Loucy (cell line): ENCODE results near the gene PDXP.

ENCODE experiments used
- H2AFZ ChIP-seq: fragments of 200-600 bp; sonication (generic); 2 replicates; pipeline ENCODE4 v1.6.0; 2016; ENCODE audit warnings: antibody characterized with exemption, mild to moderate bottlenecking, low read length, moderate library complexity
- H3F3A ChIP-seq: fragments of 200-600 bp; 2 replicates; pipeline ENCODE4 v1.6.0; 2016; ENCODE audit warnings: antibody characterized with exemption, low read depth, mild to moderate bottlenecking
- H3K27me3 ChIP-seq: fragments of 200-600 bp; sonication (generic); 2 replicates; pipeline ENCODE4 v1.6.1; 2014; ENCODE audit warnings: low read length, mild to moderate bottlenecking; ENCODE audit not compliant: insufficient read depth, poor library complexity, severe bottlenecking
- H3K36me3 ChIP-seq: fragments of 200-600 bp; sonication (generic); 2 replicates; pipeline ENCODE4 v1.6.1; 2016; ENCODE audit warnings: low read length; ENCODE audit not compliant: insufficient read depth
- H3K4me1 ChIP-seq: fragments of 200-600 bp; sonication (generic); 2 replicates; pipeline ENCODE4 v1.5.1; 2014; ENCODE audit warnings: low read length, mild to moderate bottlenecking; ENCODE audit not compliant: insufficient read depth, poor library complexity, severe bottlenecking
- H3K4me2 ChIP-seq: fragments of 200-600 bp; sonication (generic); 2 replicates; pipeline ENCODE4 v1.6.0; 2014; ENCODE audit warnings: antibody characterized with exemption, low read length, low read depth, mild to moderate bottlenecking; ENCODE audit not compliant: poor library complexity, severe bottlenecking
- H3K4me3 ChIP-seq: fragments of 200-600 bp; sonication (generic); 2 replicates; pipeline ENCODE4 v1.5.1; 2014; ENCODE audit warnings: low read length, mild to moderate bottlenecking, mixed read lengths; ENCODE audit not compliant: poor library complexity, severe bottlenecking
- H3K79me2 ChIP-seq: fragments of 200-600 bp; sonication (generic); 2 replicates; pipeline ENCODE4 v1.6.1; 2014; ENCODE audit warnings: low read length; ENCODE audit not compliant: insufficient read depth
- H3K9ac ChIP-seq: fragments of 200-600 bp; sonication (generic); 2 replicates; pipeline ENCODE4 v1.6.0; 2014; ENCODE audit warnings: mild to moderate bottlenecking, low read depth, low read length, moderate library complexity; ENCODE audit not compliant: poor library complexity, severe bottlenecking
- H3K9me2 ChIP-seq: fragments of 200-600 bp; sonication (generic); replicated peaks from 2 replicates; pipeline ENCODE4 v1.6.1; 2016; ENCODE audit warnings: low read depth, low read length, mixed read lengths
- H3K9me3 ChIP-seq: fragments of 200-600 bp; sonication (generic); 2 replicates; pipeline ENCODE4 v1.6.1; 2014; ENCODE audit warnings: mild to moderate bottlenecking, antibody characterized with exemption, low read length, low read depth; ENCODE audit not compliant: insufficient read depth
- H4K20me1 ChIP-seq: fragments of 200-600 bp; sonication (generic); 2 replicates; pipeline ENCODE4 v1.6.0; 2014; ENCODE audit warnings: antibody characterized with exemption, low read length, mild to moderate bottlenecking; ENCODE audit not compliant: insufficient read depth, poor library complexity, severe bottlenecking
- EZH2phosphoT487 ChIP-seq: fragments of 200-600 bp; IDR thresholded peaks from 2 replicates; pipeline ENCODE4 v1.6.1; 2018; ENCODE audit warnings: antibody characterized with exemption, mild to moderate bottlenecking, moderate library complexity, borderline replicate concordance
- TF ChIP-seq, protein P1 (sequence below): fragments of 200-600 bp; sonication (generic); conservative IDR thresholded peaks from 2 replicates; pipeline ENCODE4 v1.5.1; 2014; ENCODE audit warnings: mild to moderate bottlenecking, antibody characterized with exemption, low read length

The PDXP gene

DNA sequence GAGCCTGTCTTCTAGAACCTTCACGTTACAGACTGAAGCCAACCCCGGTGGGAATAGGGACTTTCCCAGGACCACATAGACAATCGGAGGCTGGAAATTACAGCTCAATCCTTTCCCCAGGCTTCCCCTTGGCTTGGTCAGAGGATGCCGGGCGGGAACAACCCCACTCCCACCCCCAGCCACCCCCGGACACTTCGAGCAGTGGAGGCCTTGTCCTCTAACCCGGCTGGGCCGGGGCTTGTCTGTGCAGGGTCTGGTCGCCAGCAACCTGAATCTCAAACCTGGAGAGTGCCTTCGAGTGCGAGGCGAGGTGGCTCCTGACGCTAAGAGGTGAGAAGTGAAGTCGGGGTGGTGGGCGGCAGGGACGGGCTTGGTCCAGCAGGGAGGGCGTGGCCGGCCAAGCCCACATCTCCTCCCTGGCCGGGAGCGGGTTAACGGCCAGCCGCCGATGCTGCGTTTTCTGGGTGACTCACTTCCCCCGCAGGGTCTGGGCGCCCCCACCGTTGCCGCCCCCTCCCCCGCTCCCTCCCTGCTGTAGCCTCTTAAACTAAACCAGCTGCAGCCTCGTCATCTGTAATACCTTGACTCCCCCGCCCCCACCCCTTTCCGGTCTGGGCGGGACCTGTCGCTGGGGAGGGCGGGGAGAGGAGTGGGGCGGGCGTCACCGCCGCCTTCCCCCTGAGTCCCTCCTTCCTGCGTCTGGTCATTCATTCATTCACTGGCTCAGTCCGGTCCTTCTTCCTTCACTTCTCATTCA lies 18.4 kb downstream of the PDXP start:
- H3K36me3 ChIP-seq = peaks cover 14% of the 10 kb centered on the region; the same call in 1 of the 2 replicates
- H2AFZ ChIP-seq = no peak overlapping the region
- peak overlapping the region; percentile 86 for H3K4me3 ChIP-seq
- H3K9me2 ChIP-seq = no peaks in the 10 kb centered on the region
- TF ChIP-seq, protein P1, sequence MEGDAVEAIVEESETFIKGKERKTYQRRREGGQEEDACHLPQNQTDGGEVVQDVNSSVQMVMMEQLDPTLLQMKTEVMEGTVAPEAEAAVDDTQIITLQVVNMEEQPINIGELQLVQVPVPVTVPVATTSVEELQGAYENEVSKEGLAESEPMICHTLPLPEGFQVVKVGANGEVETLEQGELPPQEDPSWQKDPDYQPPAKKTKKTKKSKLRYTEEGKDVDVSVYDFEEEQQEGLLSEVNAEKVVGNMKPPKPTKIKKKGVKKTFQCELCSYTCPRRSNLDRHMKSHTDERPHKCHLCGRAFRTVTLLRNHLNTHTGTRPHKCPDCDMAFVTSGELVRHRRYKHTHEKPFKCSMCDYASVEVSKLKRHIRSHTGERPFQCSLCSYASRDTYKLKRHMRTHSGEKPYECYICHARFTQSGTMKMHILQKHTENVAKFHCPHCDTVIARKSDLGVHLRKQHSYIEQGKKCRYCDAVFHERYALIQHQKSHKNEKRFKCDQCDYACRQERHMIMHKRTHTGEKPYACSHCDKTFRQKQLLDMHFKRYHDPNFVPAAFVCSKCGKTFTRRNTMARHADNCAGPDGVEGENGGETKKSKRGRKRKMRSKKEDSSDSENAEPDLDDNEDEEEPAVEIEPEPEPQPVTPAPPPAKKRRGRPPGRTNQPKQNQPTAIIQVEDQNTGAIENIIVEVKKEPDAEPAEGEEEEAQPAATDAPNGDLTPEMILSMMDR = no peak
- no peak for TF ChIP-seq EZH2phosphoT487
- H3K4me1 ChIP-seq = peaks cover 36% of the 10 kb centered on the region
- peak overlapping the region; percentile 99 for H3K9ac ChIP-seq
- peak overlapping the region; percentile 89 for H3K4me2 ChIP-seq
- H3K79me2 ChIP-seq = peaks cover 61% of the 10 kb centered on the region
- H4K20me1 ChIP-seq = peaks cover 14% of the 10 kb centered on the region
- H3K9me3 ChIP-seq = no peaks in the 10 kb centered on the region
- peaks cover 17% of the 10 kb centered on the region; the same call in 1 of the 2 replicates for H3F3A ChIP-seq
- no peaks in the 10 kb centered on the region for H3K27me3 ChIP-seq

DNA sequence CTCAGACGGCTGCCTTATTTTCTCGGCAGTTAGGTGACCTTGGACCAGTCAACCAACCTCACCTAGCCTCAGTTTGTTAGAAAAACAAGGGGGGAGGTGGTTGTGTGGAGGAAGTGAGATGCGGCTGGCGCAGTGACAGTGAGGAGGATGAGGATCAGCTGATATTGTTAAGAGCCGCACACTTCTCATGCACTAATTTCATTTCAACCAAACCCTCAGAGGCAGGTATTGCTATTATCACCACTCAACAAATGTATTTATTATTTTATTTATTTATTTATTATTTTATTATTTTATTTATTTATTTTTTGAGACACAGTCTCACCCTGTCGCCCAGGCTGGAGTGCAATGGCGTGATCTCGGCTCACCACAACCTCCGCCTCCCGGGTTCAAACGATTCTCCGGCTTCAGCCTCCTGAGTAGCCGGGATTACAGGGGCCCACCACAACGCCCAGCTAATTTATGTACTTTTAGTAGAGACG lies 19.0 kb downstream of the PDXP start:
- Histone ChIP-seq H3K36me3 (peaks cover 14% of the 10 kb centered on the region; the same call in 1 of the 2 replicates), H4K20me1 (peaks cover 14% of the 10 kb centered on the region), H3F3A (peaks cover 17% of the 10 kb centered on the region; the same call in 1 of the 2 replicates), H3K79me2 (peaks cover 57% of the 10 kb centered on the region), H3K9ac (peak overlapping the region; percentile 50), H3K27me3 (no peaks in the 10 kb centered on the region), H3K9me2 (no peaks in the 10 kb centered on the region), H3K4me3 (peak overlapping the region; percentile 86), H3K4me1 (peaks cover 30% of the 10 kb centered on the region), H3K9me3 (no peaks in the 10 kb centered on the region), H2AFZ (no peak overlapping the region), H3K4me2 (peak overlapping the region; percentile 89)
- TF ChIP-seq EZH2phosphoT487 = no peak
- TF ChIP-seq, protein P1 = no peak

GRCh38 chr22:37678372-37678771 lies 19.8 kb downstream of the PDXP start:
- no peaks in the 10 kb centered on the region for H3K9me3 ChIP-seq
- H3K27me3 ChIP-seq = no peaks in the 10 kb centered on the region
- H3K79me2 ChIP-seq = peaks cover 50% of the 10 kb centered on the region
- H3K4me2 ChIP-seq = peak overlapping the region; percentile 89
- TF ChIP-seq, protein P1 = no peak
- TF ChIP-seq EZH2phosphoT487 = no peak
- peaks cover 14% of the 10 kb centered on the region for H4K20me1 ChIP-seq
- peaks cover 17% of the 10 kb centered on the region; the same call in 1 of the 2 replicates for H3F3A ChIP-seq
- H3K36me3 ChIP-seq = peaks cover 14% of the 10 kb centered on the region; the same call in 1 of the 2 replicates
- H3K4me1 ChIP-seq = peaks cover 22% of the 10 kb centered on the region
- H3K4me3 ChIP-seq = peak overlapping the region; percentile 86
- H3K9ac ChIP-seq = peak overlapping the region; percentile 50
- H2AFZ ChIP-seq = no peak overlapping the region
- H3K9me2 ChIP-seq = no peaks in the 10 kb centered on the region
